Osteocyte (in vitro differentiated cells): ENCODE results near the gene MYO3A. TPM values are rescaled to one million over a fixed set of nuclear protein-coding genes. Genes with fewer than 3 reads are reported as not detected.
"Not testable (repeated sequence)": the region's sequence is repeated elsewhere in the genome, so short reads cannot be mapped to it uniquely, and the experiment has no call there.

ENCODE experiments used
- DNase-seq: peaks from one replicate; pipeline ENCODE4 v3.0.0; 2021; ENCODE audit warnings: mixed read lengths; ENCODE audit not compliant: unreplicated experiment; ENCODE audit errors: extremely low spot score
- H3K27ac Mint-ChIP-seq: one replicate; pipeline ENCODE4 v1.8.0; 2021; ENCODE audit warnings: mild to moderate bottlenecking, mixed read lengths; ENCODE audit not compliant: unreplicated experiment
- H3K27me3 Mint-ChIP-seq: one replicate; pipeline ENCODE4 v1.8.0; 2021; ENCODE audit warnings: mixed read lengths; ENCODE audit not compliant: unreplicated experiment
- H3K36me3 Mint-ChIP-seq: one replicate; pipeline ENCODE4 v1.8.0; 2021; ENCODE audit warnings: mixed read lengths; ENCODE audit not compliant: unreplicated experiment
- H3K4me1 Mint-ChIP-seq: one replicate; pipeline ENCODE4 v1.8.0; 2021; ENCODE audit warnings: mixed read lengths; ENCODE audit not compliant: unreplicated experiment
- H3K4me3 Mint-ChIP-seq: one replicate; pipeline ENCODE4 v1.8.0; 2021; ENCODE audit warnings: mild to moderate bottlenecking, moderate library complexity, mixed read lengths; ENCODE audit not compliant: unreplicated experiment
- H3K9me3 Mint-ChIP-seq: one replicate; pipeline ENCODE4 v1.8.0; 2021; ENCODE audit warnings: mixed read lengths; ENCODE audit not compliant: unreplicated experiment
- total RNA-seq: library from RNA; stranded (reverse); gene quantifications from 2 replicates; pipeline ENCODE4 v1.2.1, GENCODE V29; 2021
- TF ChIP-seq, protein P1 (sequence below): fragments of 200-600 bp; sonication (generic); IDR thresholded peaks from 2 replicates; pipeline ENCODE4 v1.5.0; 2021; ENCODE audit warnings: antibody characterized with exemption, mild to moderate bottlenecking, moderate library complexity

MYO3A gene
- total RNA-seq, 1 donor from 2014 or later = not detected

DNA sequence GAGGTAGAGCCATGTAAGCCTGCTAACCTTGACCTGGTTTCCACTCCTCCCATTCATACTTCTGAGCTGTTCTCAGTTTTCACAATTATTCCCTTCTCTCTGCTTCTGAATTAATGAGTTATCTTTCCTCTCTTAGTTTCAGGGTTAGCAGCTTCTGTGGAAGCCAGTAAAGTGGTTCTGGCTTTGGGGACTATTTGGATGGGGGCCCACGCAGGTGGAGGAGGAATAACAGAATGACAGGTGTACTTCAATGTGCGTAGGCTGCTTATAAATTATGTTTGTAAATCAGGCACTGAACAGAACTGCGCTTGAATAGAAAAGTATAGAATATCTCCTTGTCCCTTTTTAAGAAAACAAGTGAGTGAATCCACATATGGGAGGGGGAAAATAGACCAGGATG is 153.6 kb downstream of the MYO3A start:
- Mint-ChIP-seq H3K27me3 (no peaks in the 10 kb centered on the region), H3K36me3 (no peaks in the 10 kb centered on the region), H3K4me3 (no peak overlapping the region), H3K27ac (no peak overlapping the region), H3K9me3 (peaks cover 3% of the 10 kb centered on the region), H3K4me1 (no peaks in the 10 kb centered on the region)
- no peak for DNase-seq
- TF ChIP-seq, protein P1, sequence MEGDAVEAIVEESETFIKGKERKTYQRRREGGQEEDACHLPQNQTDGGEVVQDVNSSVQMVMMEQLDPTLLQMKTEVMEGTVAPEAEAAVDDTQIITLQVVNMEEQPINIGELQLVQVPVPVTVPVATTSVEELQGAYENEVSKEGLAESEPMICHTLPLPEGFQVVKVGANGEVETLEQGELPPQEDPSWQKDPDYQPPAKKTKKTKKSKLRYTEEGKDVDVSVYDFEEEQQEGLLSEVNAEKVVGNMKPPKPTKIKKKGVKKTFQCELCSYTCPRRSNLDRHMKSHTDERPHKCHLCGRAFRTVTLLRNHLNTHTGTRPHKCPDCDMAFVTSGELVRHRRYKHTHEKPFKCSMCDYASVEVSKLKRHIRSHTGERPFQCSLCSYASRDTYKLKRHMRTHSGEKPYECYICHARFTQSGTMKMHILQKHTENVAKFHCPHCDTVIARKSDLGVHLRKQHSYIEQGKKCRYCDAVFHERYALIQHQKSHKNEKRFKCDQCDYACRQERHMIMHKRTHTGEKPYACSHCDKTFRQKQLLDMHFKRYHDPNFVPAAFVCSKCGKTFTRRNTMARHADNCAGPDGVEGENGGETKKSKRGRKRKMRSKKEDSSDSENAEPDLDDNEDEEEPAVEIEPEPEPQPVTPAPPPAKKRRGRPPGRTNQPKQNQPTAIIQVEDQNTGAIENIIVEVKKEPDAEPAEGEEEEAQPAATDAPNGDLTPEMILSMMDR = no peak

DNA sequence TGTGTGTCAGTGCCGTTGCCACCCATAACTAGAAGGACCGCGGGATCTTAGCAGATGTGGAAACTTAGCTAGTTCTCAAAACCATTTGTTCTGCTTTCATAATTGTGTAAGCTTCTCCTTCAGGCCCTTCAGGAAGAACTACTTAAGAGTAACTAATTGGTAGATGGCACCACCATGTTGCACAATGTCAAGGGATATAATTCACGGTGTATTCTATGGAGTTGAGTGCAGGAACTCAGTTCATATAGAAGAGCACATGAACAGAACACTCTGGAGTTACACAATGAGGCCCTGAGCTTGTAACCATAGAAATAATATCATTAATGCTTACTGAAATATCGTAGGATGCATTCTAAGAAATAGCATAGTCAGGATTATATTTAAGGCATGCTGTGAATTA is 156.0 kb downstream of the MYO3A start:
- H3K27ac Mint-ChIP-seq = no peak overlapping the region
- H3K9me3 Mint-ChIP-seq = peaks cover 3% of the 10 kb centered on the region
- no peak overlapping the region for H3K4me3 Mint-ChIP-seq
- H3K36me3 Mint-ChIP-seq = no peaks in the 10 kb centered on the region
- no peak for DNase-seq
- TF ChIP-seq, protein P1 = no peak
- no peaks in the 10 kb centered on the region for H3K4me1 Mint-ChIP-seq
- no peaks in the 10 kb centered on the region for H3K27me3 Mint-ChIP-seq

DNA sequence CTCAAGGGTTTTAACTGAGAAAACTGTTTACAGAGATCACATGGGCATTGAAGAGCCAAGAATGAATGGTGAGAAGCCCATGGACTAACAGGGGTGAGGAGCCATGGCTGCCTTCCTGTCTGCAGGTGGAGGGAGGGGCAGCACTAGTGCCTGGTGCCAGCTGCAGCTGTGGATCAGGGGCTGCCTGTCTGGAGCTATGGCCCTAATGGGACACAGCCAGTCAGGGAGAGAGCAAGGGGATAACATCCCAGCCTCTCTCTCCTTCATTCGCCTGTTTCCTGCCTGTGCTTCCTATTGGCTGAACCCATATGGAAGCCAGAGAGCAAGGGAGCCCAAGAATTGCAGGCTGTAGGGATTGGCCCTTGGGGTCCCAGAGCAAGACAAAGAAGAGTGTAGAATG is 156.7 kb downstream of the MYO3A start:
- no peak for DNase-seq
- TF ChIP-seq, protein P1 = no peak
- Mint-ChIP-seq H3K4me3 (no peak overlapping the region), H3K27me3 (no peaks in the 10 kb centered on the region), H3K9me3 (peaks cover 3% of the 10 kb centered on the region), H3K27ac (no peak overlapping the region), H3K4me1 (no peaks in the 10 kb centered on the region), H3K36me3 (no peaks in the 10 kb centered on the region)

DNA sequence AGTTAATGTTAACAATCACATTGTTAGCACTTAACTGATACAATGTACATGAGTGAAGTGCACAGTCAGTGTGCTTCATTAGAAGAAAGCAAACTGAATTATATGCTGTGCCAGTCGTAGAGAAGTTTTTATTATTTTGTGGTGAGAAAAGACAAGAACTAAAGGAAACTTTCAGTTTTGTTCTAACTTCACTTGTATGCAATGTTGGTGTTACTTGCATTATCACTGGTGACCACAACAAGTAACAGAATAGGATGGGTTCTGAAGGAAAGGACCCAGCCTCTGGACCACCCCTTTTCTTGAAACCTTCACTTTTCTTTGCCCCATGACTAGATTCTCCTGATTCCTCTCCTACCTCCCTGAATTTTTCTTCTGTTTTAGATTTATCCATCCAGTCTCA is 159.2 kb downstream of the MYO3A start:
- Mint-ChIP-seq H3K4me1 (no peaks in the 10 kb centered on the region), H3K4me3 (no peak overlapping the region), H3K9me3 (peaks cover 3% of the 10 kb centered on the region), H3K27ac (no peak overlapping the region), H3K27me3 (no peaks in the 10 kb centered on the region), H3K36me3 (no peaks in the 10 kb centered on the region)
- no peak for DNase-seq
- TF ChIP-seq, protein P1 = no peak

DNA sequence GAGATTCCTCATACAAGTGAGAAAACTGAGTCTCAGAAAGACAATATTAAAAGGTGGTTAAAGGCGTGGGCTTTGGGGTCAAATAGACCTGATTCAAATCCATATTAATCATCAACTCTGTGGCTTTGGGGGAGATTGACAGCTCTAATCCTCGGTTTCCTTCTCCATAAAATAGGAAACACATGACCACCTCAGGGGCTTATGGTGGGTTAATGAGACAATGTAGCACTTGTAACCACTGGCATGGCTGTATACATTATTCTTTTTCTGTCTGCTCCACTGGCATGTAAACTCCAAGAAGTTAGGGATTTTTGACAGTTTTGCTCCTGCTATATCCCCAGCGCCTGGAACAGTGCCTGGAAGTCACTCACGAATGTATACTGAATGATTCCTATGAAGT is 161.8 kb downstream of the MYO3A start:
- TF ChIP-seq, protein P1 = no peak
- H3K36me3 Mint-ChIP-seq = no peaks in the 10 kb centered on the region
- peaks cover 7% of the 10 kb centered on the region for H3K9me3 Mint-ChIP-seq
- H3K4me1 Mint-ChIP-seq = no peaks in the 10 kb centered on the region
- DNase-seq = no peak
- H3K27ac Mint-ChIP-seq = no peak overlapping the region
- H3K27me3 Mint-ChIP-seq = no peaks in the 10 kb centered on the region
- no peak overlapping the region for H3K4me3 Mint-ChIP-seq

DNA sequence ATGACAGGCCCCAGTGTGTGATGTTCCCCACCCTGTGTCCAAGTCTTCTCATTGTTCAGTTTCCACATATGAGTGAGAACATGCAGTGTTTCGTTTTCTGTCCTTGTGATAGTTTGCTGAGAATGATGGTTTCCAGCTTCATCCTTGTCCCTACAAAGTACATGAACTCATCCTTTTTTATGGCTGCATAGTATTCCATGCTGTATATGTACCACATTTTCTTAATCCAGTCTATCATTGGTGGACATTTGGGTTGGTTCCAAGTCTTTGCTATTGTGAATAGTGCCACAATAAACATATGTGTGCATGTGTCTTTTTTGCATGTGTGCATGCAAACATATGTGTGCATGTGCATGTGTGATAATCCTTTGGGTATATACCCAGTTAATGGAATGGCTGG is 163.5 kb downstream of the MYO3A start:
- not testable (repeated sequence) for DNase-seq, H3K27me3 Mint-ChIP-seq, H3K36me3 Mint-ChIP-seq, H3K27ac Mint-ChIP-seq, H3K4me3 Mint-ChIP-seq, H3K4me1 Mint-ChIP-seq
- H3K9me3 Mint-ChIP-seq = peaks cover 11% of the 10 kb centered on the region
